ENCODE data around the gene DYNLRB1. TPM values are rescaled to one million over a fixed set of nuclear protein-coding genes. Genes with fewer than 3 reads are reported as not detected.

DYNLRB1 gene
- total and polyA plus RNA-seq, 2 of the 13 experiments (the other 11 are each of a cell fraction or from before 2014, with no cell fraction given), result 140 to 244 TPM

DNA sequence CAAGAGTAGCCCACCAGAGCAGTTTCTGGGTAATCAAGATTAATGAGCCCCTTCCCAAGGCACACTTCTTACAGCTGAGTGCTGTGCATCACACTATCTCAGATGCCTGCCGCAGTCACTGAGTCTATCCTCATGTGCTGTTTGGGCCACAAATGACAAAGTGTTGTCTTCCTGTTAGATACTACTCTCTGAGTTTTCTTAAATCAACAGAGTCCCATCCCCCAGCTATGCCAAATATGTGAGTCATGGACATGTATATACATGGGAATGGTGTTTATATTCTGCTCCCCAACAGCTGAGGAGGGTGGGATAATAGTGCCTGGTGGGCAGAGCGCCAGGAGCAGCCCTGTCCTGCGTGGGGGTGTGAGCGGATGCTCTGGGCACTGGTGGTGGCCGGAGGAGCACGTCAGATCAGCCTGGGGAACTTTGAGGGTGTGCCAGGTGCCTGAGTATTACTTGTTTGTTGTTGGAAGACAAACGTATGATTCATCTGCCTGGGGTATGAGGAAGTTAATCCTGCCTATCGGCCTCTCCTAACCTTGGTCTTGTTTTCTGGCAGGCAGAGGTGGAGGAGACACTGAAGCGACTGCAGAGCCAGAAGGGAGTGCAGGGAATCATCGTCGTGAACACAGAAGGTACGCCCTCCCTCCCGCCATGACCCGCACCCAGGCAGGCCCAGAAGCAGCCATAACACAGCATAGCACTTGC, 9.6 kb downstream of the DYNLRB1 start (continued):
- peak; percentile 77 for TF ChIP-seq TCF7 (IDR thresholded peaks at IDR 0.05; ENCODE audit: low read depth)
- TF ChIP-seq, protein P1, sequence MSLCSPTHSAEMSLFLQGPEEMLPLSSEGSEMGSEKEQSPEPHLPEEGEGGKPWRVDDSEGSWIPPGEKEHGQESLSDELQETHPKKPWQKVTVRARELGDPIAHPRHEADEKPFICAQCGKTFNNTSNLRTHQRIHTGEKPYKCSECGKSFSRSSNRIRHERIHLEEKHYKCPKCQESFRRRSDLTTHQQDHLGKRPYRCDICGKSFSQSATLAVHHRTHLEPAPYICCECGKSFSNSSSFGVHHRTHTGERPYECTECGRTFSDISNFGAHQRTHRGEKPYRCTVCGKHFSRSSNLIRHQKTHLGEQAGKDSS (CRISPR knock-in tag; IDR thresholded peaks at IDR 0.05; ENCODE audit: borderline replicate concordance, low read depth), result peak; percentile 90; the same call in 1 of the 2 replicates
- peak; percentile 15; the same call in 1 of the 2 replicates for TF ChIP-seq ZNF891 (CRISPR knock-in tag; IDR thresholded peaks at IDR 0.05)
- peak; percentile 90 for TF ChIP-seq ELF1 (CRISPR knock-in tag; IDR thresholded peaks at IDR 0.05)
- TF ChIP-seq SIX1 (CRISPR knock-in tag; IDR thresholded peaks at IDR 0.05; ENCODE audit: borderline replicate concordance), result peak; percentile 35; the same call in 1 of the 2 replicates
- TF ChIP-seq, protein P2, sequence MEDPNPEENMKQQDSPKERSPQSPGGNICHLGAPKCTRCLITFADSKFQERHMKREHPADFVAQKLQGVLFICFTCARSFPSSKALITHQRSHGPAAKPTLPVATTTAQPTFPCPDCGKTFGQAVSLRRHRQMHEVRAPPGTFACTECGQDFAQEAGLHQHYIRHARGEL (CRISPR knock-in tag; IDR thresholded peaks at IDR 0.05), result no peak; the same call in 1 of the 2 replicates
- TF ChIP-seq, protein P3, sequence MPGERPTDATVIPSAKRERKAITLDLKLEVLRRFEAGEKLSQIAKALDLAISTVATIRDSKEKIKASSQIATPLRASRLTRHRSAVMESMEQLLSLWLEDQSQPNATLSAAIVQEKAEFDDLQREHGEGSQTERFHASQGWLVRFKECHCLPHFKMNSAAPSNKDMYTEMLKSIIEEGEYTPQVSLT (CRISPR knock-in tag; IDR thresholded peaks at IDR 0.05; ENCODE audit: borderline replicate concordance, low read depth), result no peak
- peak; percentile 94; the same call in 1 of the 2 replicates for TF ChIP-seq ZNF607 (CRISPR knock-in tag; IDR thresholded peaks at IDR 0.05; ENCODE audit: borderline replicate concordance)
- 0 out of 2 replicates have a peak, but pooled peaks have one; percentile 42 for TF ChIP-seq ZNF776 (CRISPR knock-in tag; IDR thresholded peaks at IDR 0.05)
- no peak for TF ChIP-seq ZBTB42 (CRISPR knock-in tag; IDR thresholded peaks at IDR 0.05)
- 0 out of 2 replicates have a peak, but pooled peaks have one; percentile 25 for TF ChIP-seq ZZZ3 (CRISPR knock-in tag; IDR thresholded peaks at IDR 0.05; ENCODE audit: borderline replicate concordance)
- TF ChIP-seq, protein P4, sequence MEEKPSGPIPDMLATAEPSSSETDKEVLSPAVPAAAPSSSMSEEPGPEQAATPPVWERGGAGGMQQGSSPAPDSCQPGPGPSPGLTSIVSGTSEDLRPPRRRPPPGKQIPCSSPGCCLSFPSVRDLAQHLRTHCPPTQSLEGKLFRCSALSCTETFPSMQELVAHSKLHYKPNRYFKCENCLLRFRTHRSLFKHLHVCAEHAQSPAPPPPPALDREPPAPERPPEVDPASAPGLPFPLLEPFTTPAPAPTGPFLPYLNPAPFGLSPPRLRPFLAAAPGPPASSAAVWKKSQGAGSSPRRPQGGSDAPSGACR (CRISPR knock-in tag; IDR thresholded peaks at IDR 0.05), result no peak
- TF ChIP-seq TAF1 (CRISPR knock-in tag; IDR thresholded peaks at IDR 0.05), result no peak; the same call in 1 of the 2 replicates
- no peak for TF ChIP-seq NAIF1 (CRISPR knock-in tag; IDR thresholded peaks at IDR 0.05; ENCODE audit: borderline replicate concordance)
- peak; percentile 16 for TF ChIP-seq CBX1 (IDR thresholded peaks at IDR 0.05; ENCODE audit: low read depth)
- TF ChIP-seq MATR3 (CRISPR knock-in tag; IDR thresholded peaks at IDR 0.05), result no peak
- peak; percentile 78; the same call in 1 of the 2 replicates for TF ChIP-seq TP53 (CRISPR knock-in tag; conservative IDR thresholded peaks at IDR 0.05)
- peak; percentile 39; the same call in 1 of the 2 replicates for TF ChIP-seq NR2C2 (CRISPR knock-in tag; IDR thresholded peaks at IDR 0.05; ENCODE audit: borderline replicate concordance)
- no peak for TF ChIP-seq NPAS2 (CRISPR knock-in tag; IDR thresholded peaks at IDR 0.05; ENCODE audit: borderline replicate concordance)
- TF ChIP-seq PHF5A (CRISPR knock-in tag; IDR thresholded peaks at IDR 0.05; ENCODE audit: low read depth, unreplicated experiment), result peak; percentile 97
- no peak for TF ChIP-seq ZFAT (CRISPR knock-in tag; conservative IDR thresholded peaks at IDR 0.05)
- 0 out of 2 replicates have a peak, but pooled peaks have one; percentile 90 for TF ChIP-seq TBP (CRISPR knock-in tag; IDR thresholded peaks at IDR 0.05)
- TF ChIP-seq PPARG (CRISPR knock-in tag; conservative IDR thresholded peaks at IDR 0.05), result peak; percentile 59; the same call in 1 of the 2 replicates
- TF ChIP-seq ZFP36 (IDR thresholded peaks at IDR 0.05; ENCODE audit: borderline replicate concordance, low read depth, low read length, partially characterized antibody), result peak; percentile 47
- TF ChIP-seq, protein P5, sequence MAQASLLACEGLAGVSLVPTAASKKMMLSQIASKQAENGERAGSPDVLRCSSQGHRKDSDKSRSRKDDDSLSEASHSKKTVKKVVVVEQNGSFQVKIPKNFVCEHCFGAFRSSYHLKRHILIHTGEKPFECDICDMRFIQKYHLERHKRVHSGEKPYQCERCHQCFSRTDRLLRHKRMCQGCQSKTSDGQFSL (CRISPR knock-in tag; IDR thresholded peaks at IDR 0.05), result peak; percentile 66; the same call in 1 of the 2 replicates

Data from HepG2 (cell line).